LNCaP clone FGC (cell line): ENCODE measurements around the gene NIPSNAP2.
A peak's percentile ranks its signal among the peaks of the same experiment; 100 is the strongest.

Experiments
- DNase-seq: peaks from one replicate; pipeline ENCODE4 v3.0.0-alpha.2; 2011; ENCODE audit warnings: low read depth
- H3K4me3 ChIP-seq: 2 replicates; pipeline ENCODE4 v1.5.1; 2011; ENCODE audit warnings: mild to moderate bottlenecking, low read depth, low read length, control low read depth
- CTCF ChIP-seq: IDR thresholded peaks from 2 replicates; pipeline ENCODE4 v1.5.1; 2012; ENCODE audit warnings: mild to moderate bottlenecking; ENCODE audit not compliant: control insufficient read depth, insufficient read depth; ENCODE audit errors: extremely low read depth

Gene NIPSNAP2

GRCh38 chr7:55964261-55965099 is at the start of gene NIPSNAP2:
Gene NIPSNAP2, plus strand, starts transcription at chr7:55964585. Its CDS starts 25 bp downstream, at chr7:55964610.
- no peak for DNase-seq
- H3K4me3 ChIP-seq: peak within 1 kb of the TSS; percentile 73
- peak; percentile 88 for TF ChIP-seq CTCF

GRCh38 chr7:55917771-55918170 is 46.6 kb upstream of the NIPSNAP2 start:
- TF ChIP-seq CTCF: no peak
- H3K4me3 ChIP-seq: no peak overlapping the region

GRCh38 chr7:55928006-55928767 is 36.2 kb upstream of the NIPSNAP2 start:
- TF ChIP-seq CTCF: no peak
- DNase-seq: no peak
- H3K4me3 ChIP-seq: no peak overlapping the region

More at GRCh38 chr7:55917771-55918170, 46.6 kb upstream of the NIPSNAP2 start:
- DNase-seq: no peak

GRCh38 chr7:55931421-55932151 is 32.8 kb upstream of the NIPSNAP2 start:
- DNase-seq: no peak
- TF ChIP-seq CTCF: no peak
- H3K4me3 ChIP-seq: no peak overlapping the region

- H3K4me3 ChIP-seq: no peak overlapping the region
- DNase-seq: no peak
- TF ChIP-seq CTCF: no peak
These were observed 24.8 kb upstream of the NIPSNAP2 start for GRCh38 chr7:55939514-55940123.

- no peak for DNase-seq
- no peak overlapping the region for H3K4me3 ChIP-seq
- TF ChIP-seq CTCF: no peak
These were observed 17.8 kb upstream of the NIPSNAP2 start for GRCh38 chr7:55946545-55946944.
